ENCODE data around the gene XKR8. TPM values are rescaled to one million over a fixed set of nuclear protein-coding genes. Genes with fewer than 3 reads are reported as not detected.

The XKR8 gene
- total RNA-seq, 6 donors from 2014 or later = 3.1 to 13.5 (median 8.6) TPM

DNA sequence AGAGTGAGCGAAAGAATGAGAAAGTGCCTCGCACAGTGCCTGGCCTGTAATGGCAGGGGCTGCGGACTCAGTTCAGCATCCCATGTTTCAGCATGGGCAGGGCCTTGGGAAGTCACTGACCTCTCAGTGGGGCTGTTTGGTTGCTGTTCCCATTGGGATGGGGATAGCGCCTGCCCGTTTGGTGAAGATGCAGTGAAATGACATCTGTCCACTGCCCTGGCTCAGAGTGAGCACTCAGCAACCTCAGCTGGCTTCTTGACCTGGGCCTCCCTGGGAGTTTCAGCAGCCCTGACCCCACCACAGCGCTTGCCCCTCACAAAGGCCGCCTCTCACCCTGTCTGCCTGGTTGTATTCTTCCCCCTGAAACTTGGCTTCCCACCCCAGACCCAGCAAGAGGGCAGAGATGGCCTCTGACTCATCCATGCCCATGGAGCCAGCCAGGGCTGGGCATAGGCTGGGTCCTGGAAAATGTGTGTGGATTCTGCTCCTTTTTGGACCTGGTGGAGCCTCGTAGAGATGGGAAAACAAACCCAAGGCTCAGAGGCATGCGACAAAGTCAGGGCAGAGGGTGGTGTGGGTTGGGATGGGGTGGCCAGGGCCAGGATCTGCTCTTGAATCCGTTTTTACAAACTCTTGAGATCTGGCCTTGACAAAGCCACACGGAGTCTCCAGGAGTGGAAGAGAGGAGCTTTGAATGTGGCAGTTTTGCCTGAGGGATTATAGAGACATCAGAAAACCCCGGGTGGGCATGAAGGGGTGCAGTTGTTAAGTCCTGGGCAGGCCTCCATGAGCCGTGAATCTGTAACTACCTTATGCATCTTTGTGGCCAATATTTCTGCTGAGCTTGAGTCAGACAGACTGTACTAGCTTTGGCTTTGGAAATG, 1.2 kb downstream of the XKR8 start:
- DNase-seq (no peak), ATAC-seq (ENCODE audit: low FRiP score in 2 of 2) (no peak)
- peaks cover 2 to 27% (median 17%) of the 10 kb centered on the region in 4 donors for H3K36me3 ChIP-seq
- peaks cover 18 to 33% (median 24%) of the 10 kb centered on the region in 4 donors for H3K4me1 ChIP-seq
- TF ChIP-seq, protein P1, sequence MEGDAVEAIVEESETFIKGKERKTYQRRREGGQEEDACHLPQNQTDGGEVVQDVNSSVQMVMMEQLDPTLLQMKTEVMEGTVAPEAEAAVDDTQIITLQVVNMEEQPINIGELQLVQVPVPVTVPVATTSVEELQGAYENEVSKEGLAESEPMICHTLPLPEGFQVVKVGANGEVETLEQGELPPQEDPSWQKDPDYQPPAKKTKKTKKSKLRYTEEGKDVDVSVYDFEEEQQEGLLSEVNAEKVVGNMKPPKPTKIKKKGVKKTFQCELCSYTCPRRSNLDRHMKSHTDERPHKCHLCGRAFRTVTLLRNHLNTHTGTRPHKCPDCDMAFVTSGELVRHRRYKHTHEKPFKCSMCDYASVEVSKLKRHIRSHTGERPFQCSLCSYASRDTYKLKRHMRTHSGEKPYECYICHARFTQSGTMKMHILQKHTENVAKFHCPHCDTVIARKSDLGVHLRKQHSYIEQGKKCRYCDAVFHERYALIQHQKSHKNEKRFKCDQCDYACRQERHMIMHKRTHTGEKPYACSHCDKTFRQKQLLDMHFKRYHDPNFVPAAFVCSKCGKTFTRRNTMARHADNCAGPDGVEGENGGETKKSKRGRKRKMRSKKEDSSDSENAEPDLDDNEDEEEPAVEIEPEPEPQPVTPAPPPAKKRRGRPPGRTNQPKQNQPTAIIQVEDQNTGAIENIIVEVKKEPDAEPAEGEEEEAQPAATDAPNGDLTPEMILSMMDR (IDR thresholded peaks at IDR 0.05) = no peak
- no peak for TF ChIP-seq POLR2A (IDR thresholded peaks at IDR 0.05)
- no peak for TF ChIP-seq POLR2AphosphoS5 (IDR thresholded peaks at IDR 0.05)
- TF ChIP-seq EP300 (IDR thresholded peaks at IDR 0.05) = no peak
- H3K9me3 ChIP-seq = no peaks in the 10 kb centered on the region
- WGBS, 2 donors = 58 to 59% methylated on average over 12 to 13 of the region's 13 CpGs
- H3K27me3 ChIP-seq = no peaks in the 10 kb centered on the region
- peak overlapping the region; percentile 87 to 95 (median 94) for H3K27ac ChIP-seq
- H3K4me3 ChIP-seq = peak overlapping the region; percentile 79 to 87 (median 81)

DNA sequence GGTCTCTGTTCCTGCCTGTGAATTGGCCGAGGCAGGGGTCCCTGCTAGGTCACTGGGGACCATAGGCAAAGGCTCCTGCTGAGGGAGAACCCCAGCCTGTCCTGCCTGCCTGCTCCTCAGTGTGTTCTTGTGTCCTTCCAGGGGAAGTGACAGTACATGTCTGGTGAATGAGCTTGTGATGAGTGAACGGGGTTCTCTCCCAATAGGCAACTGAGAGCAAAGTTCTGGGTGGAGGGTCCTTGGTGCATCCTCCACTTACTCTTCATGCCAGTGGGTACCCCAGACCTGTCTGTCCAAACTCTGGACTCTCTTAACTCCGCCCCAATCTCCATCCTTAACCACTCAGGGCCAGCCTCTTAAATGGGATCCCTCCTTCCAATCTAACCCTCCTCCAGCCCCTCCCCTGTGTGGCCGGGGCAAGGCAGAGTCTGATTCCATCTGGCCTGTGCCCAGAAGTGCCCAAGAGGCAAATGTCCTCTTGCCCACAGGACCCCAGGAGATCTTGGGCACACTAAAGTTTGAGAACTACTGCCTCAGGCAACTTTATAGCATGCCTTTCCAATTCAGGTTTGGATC, 2.0 kb downstream of the XKR8 start:
- Histone ChIP-seq H3K27ac (peak overlapping the region; percentile 39 to 95 (median 91)), H3K9me3 (no peaks in the 10 kb centered on the region), H3K4me3 (peak overlapping the region in 1 of 4 donors; percentile 81), H3K4me1 (peaks cover 18 to 33% (median 24%) of the 10 kb centered on the region in 4 donors), H3K27me3 (no peaks in the 10 kb centered on the region), H3K36me3 (peaks cover 6 to 34% (median 25%) of the 10 kb centered on the region in 4 donors)
- 59 to 62% methylated on average over 3 to 4 of the region's 4 CpGs for WGBS, 2 donors
- DNase-seq (no peak), ATAC-seq (ENCODE audit: low FRiP score in 2 of 2) (no peak)
- TF ChIP-seq POLR2AphosphoS5 (IDR thresholded peaks at IDR 0.05) (no peak), POLR2A (IDR thresholded peaks at IDR 0.05) (no peak)

DNA sequence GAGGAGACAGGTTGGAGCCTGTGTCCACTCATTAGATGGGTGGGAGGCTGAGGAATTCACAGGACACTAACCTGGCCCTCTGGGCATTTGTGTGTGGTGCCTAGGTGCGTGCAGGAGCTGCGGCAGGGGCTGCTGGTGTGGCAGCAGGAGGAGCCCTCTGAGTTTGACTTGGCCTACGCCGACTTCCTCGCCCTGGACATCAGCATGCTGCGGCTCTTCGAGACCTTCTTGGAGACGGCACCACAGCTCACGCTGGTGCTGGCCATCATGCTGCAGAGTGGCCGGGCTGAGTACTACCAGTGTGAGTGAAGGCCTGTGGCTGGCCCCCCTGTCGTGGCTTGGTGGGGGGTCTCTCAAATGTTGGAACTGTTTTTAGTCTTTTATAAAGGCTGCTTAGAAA, 3.6 kb downstream of the XKR8 start:
- Histone ChIP-seq H3K9me3 (no peaks in the 10 kb centered on the region), H3K27me3 (no peaks in the 10 kb centered on the region), H3K27ac (no peak overlapping the region), H3K36me3 (peaks cover 11 to 50% (median 37%) of the 10 kb centered on the region in 4 donors), H3K4me1 (peaks cover 18 to 33% (median 24%) of the 10 kb centered on the region in 4 donors), H3K4me3 (no peak overlapping the region)
- ATAC-seq (ENCODE audit: low FRiP score in 2 of 2) (no peak), DNase-seq (peak in 1 of 2 donors; percentile 58)
- TF ChIP-seq POLR2A (IDR thresholded peaks at IDR 0.05) (no peak), POLR2AphosphoS5 (IDR thresholded peaks at IDR 0.05) (no peak), EP300 (IDR thresholded peaks at IDR 0.05) (no peak)
- TF ChIP-seq, protein P1 (IDR thresholded peaks at IDR 0.05) = no peak
- WGBS, 2 donors = 81 to 94% methylated on average over 3 to 11 of the region's 11 CpGs

DNA sequence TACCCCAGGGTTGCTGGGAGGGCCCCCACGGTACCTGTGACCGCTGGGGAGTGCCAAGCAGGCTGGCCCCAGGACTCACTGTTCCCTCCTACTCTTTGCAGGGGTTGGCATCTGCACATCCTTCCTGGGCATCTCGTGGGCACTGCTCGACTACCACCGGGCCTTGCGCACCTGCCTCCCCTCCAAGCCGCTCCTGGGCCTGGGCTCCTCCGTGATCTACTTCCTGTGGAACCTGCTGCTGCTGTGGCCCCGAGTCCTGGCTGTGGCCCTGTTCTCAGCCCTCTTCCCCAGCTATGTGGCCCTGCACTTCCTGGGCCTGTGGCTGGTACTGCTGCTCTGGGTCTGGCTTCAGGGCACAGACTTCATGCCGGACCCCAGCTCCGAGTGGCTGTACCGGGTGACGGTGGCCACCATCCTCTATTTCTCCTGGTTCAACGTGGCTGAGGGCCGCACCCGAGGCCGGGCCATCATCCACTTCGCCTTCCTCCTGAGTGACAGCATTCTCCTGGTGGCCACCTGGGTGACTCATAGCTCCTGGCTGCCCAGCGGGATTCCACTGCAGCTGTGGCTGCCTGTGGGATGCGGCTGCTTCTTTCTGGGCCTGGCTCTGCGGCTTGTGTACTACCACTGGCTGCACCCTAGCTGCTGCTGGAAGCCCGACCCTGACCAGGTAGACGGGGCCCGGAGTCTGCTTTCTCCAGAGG, 6.8 kb downstream of the XKR8 start:
- Histone ChIP-seq H3K36me3 (peaks cover 11 to 62% (median 41%) of the 10 kb centered on the region in 4 donors), H3K4me3 (no peak overlapping the region), H3K27ac (no peak overlapping the region), H3K4me1 (peaks cover 0 to 8% (median 5%) of the 10 kb centered on the region in 4 donors), H3K27me3 (no peaks in the 10 kb centered on the region), H3K9me3 (no peaks in the 10 kb centered on the region)
- TF ChIP-seq POLR2A (IDR thresholded peaks at IDR 0.05) (no peak), EP300 (IDR thresholded peaks at IDR 0.05) (no peak), POLR2AphosphoS5 (IDR thresholded peaks at IDR 0.05) (no peak)
- TF ChIP-seq, protein P1 (IDR thresholded peaks at IDR 0.05) = no peak
- WGBS, 2 donors = 98% methylated on average over 8 to 24 of the region's 24 CpGs
- no peak for ATAC-seq (ENCODE audit: low FRiP score in 2 of 2)
- peak in 1 of 2 donors; percentile 67 for DNase-seq
